Mammary epithelial cell (primary cell): ENCODE measurements around the gene TSGA10.

Experiments
- CTCF ChIP-seq, 2 donors: IDR thresholded peaks in 1 of 2; conservative IDR thresholded peaks in 1 of 2; 2 replicates each; pipeline ENCODE4 v1.5.1; 2011 to 2012; ENCODE audit warnings: inconsistent platforms in 2 of 2, low read length in 2 of 2, mild to moderate bottlenecking in 2 of 2, control low read depth in 1 of 2, low read depth in 1 of 2; ENCODE audit not compliant: insufficient read depth in 1 of 2; ENCODE audit errors: extremely low read depth in 1 of 2
- EZH2 ChIP-seq: IDR thresholded peaks from 2 replicates; pipeline ENCODE4 v1.6.1; 2012; ENCODE audit warnings: low read length, inconsistent platforms, borderline replicate concordance

GRCh38 chr2:99190548-99190947, 35.8 kb upstream of the TSGA10 start:
- TF ChIP-seq CTCF (conservative IDR thresholded peaks at IDR 0.05 in 1 of 2, IDR thresholded peaks at IDR 0.05 in 1 of 2; ENCODE audit: extremely low read depth in 1 of 2, insufficient read depth in 1 of 2, low read depth in 1 of 2, low read length in 2 of 2) (no peak), EZH2 (no peak)
